ENCODE measurements around the gene SLC38A6.

The SLC38A6 gene

DNA sequence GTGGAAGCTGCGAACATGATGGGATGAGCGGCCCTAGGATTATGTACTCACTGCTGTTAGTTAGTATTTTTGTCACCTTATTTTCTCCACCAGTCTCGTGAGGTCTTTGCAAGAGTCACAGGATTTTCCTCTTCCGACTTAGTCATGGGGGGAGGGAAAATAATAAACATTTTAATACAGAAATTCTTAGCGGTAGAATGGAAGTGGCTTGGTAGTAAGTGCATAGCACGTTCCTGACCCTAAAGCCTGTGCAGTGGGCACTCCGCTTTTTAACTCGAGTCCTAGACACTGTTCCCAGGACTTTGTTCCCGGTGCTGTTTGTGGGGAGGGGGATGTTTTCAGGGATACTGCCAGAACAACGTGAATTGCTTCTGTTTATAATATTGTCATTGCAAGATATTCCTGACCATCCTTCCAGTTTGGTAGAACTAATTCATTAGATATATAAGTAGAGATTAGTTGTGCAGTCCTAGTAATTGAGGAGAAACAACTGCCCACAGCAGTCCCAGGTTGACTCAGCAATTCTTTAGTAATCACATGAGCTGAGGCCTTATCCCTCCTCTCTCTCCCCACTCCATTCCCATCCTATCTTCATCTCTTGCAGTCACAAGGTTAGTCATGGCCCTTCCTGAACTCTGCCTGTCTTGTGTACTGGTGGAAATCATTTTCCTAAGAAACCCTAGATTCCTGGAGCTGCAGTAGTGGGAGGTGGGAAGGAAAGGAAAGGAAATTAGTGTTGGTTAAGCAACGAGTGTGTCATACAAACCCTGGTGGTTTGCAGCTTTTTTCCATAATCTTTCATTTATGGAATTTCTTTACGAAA lies 799 bp downstream of the SLC38A6 start:
- no peak for DNase-seq

DNA sequence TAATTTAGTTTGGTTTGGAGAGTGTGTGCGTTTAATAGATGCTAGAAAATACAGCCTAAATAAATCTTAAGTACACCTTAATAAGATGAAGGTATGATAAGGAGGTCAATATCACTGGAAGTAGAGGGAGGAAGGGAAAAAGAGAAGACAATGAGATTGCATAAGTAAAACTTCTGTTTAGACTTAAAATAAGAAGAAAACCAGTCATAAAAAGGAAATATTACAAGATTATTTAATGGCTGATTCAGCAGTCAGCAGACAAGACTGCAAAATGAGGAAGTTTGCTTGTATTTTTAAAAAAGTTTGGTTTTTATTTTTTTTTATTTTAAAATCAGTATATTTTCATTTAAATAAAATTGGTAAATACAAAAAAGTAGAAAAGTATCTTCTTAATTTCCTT lies 3.2 kb downstream of the SLC38A6 start:
- no peak for DNase-seq

DNA sequence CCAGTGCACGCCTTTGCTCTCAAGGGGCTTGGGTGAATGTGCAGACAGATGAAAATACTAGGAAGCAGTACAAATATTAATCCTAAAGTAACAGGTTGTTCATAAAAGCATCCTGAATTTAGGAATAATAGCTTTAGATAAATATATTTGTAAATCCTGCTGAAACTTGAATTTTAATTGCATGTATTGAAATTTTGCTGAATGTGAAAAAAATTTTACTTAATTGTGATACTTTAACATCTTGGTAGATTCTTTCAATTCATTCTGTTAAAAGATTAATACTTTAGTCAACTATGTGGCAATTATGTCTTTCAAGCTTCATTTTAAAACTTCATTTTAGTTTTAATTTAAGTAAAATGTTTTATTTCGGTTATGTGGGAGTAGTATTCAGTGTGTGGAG lies 5.5 kb downstream of the SLC38A6 start:
- no peak for DNase-seq

DNA sequence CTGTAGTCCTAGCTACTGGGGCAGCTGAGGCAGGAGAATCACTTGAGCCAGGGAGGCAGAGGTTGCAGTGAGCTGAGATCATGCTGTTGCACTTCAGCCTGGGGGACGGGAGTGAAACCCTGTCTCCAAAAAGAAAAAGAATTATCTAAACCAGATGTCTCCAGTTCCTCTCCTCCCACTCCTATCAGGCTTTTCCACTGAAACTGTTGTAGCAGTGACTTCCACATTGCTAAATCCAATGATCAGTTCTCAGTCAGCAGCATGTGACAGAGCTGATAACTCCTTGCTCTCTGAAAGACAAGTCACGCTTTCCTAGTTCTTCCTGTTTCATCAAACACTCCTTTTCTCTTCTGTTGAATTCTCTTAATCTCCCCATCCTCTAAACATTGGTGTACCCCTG lies 8.6 kb downstream of the SLC38A6 start:
- no peak for DNase-seq

DNA sequence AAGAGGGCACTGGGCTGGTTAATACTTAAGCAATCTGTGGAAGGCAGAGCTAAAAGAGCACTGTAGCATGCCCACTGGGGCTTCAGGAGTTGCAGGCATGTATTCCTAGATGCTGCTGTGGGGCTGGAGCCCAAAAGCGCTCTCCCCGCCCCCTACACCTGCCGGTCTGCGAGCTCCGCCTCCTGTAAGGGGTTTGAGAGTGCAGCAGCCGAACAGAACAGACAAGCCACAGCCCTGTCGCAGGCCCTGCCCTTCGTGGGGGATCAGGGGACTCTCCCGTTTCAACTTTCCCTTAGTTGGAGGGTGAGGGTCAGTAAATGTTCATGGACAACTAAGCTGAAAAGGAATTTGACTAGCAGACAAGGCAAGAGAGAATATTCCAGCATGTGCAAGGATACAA lies 17.6 kb downstream of the SLC38A6 start:
- no peak for DNase-seq

DNA sequence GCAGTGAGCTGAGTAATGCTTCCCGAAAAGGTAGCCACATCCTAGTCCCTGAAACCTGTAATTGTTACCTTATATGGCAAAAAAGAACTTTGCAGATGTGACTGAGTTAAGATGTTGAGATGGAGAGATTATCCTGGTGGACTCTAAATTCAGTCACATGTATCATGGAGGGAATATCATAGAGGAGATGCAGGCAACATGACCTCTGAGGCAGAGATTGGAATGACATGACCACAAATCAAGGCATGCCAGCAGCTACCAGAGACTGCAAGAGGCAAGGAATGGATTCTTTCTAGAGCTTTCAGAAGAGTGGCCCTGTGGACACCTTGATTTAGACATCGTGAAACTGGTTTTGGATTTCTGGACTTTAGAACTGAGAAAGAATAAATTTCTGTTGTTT lies 18.5 kb downstream of the SLC38A6 start:
- DNase-seq: no peak

DNA sequence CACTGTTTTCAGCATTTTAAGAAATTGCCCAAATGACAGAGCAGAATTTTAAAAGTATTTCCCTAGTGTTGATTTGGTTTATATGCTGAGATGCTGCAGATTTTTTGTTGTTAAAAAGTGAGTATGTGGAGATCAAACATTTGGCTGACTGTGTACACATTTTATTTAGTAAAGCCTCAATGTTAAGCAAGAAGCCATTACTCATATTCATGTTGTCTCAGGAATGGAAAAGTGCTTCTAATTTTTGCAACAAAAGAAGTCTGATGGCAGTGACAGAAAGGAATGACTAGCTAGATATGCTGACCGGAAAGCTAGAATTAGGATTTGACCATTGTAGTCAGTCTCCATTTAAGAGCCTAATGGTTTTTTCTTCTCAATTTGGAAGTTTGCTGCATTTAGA lies 22.5 kb downstream of the SLC38A6 start:
- DNase-seq: no peak

DNA sequence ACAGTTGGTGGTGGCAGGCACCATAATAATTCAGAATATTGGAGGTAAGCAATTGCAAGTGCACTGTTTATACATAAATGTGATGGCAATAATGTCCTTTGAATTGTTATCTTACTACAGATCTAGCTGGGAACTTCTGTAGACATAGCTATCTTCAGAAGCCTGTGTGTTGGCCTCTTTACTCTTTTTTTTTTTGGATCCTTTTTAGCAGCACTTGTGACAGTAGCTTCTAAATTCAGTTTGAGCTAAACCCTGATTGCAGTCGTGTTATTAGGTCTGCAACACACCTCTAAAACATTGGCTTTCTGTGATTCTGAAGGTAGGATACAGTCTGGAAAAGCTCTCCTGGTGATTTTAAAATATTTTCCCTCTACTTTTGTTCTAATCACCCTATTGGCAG lies 38.5 kb downstream of the SLC38A6 start:
- no peak for DNase-seq

DNA sequence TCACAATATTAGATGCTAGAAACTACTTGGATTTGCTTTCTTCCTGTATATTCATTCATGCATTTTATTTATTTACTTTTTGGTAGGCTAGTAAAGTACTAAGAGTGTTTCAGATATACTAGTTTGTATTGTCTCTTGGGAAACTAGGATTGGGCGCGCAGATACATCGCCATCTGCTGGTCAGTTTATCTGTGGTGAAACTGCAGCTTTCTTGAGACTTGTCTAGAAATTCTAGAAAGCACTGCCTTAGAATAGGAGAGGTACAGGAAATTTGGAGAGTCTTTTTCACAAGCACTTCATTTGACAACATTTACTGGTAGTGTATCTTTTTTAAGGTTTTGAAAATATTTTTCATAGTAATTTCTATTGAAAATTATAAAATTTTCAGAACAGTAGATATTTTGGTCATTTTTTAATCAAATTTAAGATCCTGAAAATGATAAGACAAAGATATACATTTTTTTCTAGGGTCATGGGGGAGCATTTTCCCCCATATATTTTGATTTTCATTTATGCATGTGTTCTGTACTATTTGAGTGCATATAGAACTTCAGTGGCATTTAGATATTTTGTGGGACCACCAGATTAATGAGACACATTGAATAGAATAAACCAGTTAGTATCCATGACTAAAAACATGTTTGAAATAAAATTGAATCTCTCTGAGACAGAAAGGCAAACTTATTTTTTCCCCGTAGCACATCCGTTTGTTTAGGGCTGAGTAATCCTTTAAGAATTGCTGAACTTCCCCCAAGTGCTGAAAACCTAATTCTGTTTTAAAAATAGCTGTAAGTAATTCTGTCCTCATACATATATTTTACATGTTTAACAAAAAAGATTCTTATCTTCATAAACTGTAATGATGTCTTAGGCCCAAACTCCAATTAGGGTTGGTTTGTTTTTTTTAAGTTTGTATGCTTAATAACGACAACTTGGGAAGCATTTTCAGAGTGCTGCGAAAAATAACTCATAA lies 44.5 kb downstream of the SLC38A6 start:
- peak; percentile 43 for DNase-seq

DNA sequence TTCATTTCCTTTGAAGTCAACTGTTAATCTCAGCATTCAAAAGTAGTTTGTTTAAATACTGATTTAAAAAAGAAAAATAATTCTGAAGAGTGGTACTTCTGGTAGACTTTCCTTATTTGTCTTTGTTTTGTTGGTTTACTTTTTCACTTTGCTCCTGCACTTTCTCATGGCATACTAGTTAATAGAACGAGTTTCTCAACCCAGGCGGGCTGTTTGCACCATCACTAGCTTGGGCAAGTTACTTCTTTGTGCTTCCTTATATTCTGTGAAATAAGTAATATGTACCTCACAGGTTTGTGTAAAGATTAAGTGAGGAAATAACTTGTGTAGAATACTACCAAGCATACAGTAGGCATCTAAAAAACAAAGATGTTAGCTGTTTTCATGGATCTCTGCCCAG lies 45.5 kb downstream of the SLC38A6 start:
- DNase-seq: no peak

DNA sequence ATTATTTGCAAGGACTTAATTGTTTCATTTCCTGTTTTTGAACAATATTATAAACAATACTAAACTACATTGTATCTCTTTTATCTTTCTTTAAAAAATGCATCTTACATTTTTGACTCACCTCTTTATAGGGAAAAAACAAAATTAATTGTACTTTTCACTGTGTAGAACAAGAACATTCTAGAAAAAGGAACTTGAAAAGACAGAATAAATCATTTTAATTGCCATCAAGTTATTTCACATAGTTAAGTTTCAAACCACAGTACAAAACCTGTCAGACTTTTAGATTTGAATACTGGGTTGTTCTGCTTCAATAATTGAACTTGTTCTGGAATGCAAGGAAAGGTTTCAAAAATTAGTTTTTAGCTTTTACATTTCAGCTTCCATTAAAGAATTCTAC lies 50.0 kb downstream of the SLC38A6 start:
- no peak for DNase-seq

DNA sequence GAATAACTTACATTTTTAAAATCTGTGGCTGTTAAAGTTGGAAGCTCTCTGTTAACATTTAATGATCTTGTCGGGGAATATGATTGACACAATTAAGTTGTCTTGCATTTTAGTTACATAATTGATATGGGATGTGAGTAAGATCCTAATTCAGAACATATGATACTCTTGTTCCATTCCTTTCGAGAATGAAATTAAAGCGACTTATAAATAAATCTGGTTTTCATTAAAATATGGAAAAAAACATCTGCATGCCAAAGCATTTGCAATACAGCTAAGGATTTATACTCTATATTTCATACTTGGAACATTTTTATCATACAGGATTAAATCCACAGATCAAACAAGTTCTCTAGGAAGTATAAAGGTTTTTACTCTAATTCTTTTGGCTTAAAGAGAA lies 52.0 kb downstream of the SLC38A6 start:
- no peak for DNase-seq

DNA sequence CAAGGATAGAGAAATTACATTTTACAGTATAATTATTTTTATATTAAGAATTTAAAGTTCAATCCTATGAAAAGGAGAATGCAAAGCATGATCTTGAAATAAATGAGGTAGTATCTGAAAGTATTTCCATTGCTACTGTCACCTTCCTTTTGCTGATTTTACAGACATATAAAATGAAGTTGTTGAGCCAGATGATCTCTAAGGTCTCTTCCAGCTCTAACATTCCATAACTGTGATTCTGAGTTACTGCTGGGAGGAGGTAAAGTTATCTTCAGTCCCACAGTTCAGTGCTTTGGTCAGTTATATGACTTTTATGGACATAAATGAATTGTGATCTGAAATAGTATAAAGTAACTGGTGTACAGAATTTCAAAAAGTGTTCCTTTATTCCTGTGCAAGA lies 52.8 kb downstream of the SLC38A6 start:
- DNase-seq: no peak

DNA sequence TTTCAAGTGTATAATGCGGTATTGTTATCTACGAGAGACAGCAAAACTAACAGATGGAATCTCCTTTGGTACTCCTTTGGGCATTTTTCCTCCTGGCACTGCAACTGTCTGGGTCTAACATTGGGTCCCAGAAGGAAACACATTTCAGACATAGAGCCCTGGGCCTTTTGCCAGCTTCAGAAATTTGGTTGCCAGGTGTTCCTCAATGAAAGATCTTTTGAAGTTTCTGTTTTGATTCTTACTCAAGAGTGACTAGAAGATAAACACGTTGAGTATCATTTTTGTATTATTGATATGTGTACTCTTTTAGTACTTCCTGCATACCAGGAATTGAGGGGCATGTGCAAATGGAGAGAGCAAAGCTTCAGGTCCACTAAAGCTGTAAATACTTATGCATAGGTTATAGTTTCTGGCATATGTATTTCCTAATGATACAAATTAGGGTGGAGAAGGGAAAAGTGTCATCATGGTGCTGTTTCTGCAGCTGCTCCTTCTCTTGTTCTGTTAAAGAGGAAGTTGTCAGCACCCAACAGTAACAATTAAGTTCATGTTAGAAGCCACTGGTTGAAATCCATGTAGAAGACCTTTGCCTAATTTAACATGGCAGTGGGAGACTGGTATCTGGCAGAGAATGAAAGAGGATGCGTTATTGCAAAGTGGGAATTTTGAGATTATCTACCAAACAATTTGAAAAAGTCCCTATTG lies 53.5 kb downstream of the SLC38A6 start:
- no peak for DNase-seq

DNA sequence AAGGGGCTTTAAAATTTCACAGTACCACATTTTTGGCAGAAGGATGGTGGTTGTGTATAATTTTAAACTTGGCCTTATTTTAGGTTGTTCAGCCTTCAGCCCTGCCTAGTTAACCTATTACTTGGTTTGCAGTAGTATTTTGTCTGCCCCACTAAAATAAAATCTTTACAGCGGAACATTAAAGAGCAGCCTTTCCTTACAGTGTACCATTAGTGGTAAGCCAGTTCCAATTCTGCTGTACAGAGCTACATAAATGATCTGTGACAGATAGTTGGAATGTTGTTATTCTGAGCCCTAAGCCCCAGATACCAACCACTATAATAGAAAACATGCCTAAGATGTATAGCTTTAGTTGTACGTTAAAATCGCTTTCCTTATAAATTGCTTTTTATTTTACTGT lies 56.2 kb downstream of the SLC38A6 start:
- DNase-seq: no peak

DNA sequence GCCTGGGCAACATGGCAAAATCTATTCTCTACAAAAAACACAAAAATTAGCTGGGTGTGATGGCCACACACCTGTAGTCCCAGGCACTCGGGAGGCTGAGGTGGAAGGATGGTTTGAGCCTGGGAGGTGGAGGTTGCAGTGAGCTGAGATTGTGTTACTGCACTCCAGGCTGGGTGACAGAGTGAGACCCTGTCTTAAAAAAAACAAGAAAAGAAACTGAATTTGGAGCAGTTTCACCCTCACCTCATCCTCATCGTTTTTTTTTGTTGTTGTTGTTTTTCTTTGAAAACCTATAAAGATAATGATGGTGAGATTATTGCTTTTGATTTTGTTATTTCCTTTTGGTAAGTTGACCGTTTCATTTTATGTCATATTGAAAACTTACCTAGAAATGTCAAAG lies 60.7 kb downstream of the SLC38A6 start:
- no peak for DNase-seq

DNA sequence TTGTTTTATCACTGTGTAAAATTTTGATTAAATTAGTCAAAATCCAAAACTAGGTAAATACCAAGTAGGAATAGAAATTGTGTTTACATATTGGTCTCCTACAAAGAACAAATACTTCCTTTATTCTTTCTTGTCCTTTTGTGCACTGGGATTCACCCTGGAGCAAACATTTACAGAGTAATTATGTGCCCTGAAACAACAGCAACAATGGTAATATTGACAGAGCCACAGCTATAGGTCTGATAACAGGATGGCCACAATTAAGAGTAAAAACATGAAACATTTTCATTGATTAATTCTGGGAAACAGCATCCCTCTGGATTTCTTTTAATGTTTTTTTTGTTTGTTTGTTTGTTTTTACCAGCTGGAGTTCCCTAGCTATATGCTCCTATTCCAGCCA lies 61.2 kb downstream of the SLC38A6 start:
- no peak for DNase-seq

DNA sequence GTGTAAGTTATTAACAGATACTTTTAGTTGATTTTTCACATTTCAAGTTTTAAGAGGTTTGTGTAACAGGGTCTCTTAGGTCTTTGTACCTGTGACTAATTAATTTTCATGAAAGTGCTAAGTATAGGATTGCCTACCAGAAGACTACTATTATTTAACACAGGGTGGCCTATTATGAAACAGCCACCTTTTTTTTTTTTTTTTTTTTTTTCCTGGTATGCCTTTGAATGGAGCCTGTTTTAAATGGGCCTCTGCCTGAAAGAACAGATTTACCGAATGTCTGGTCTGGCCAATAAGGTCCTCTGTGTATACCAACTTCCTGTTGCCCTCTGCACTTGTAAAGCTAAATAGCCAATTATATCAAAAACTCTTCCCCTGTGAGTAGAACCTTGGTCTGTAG lies 62.5 kb downstream of the SLC38A6 start:
- DNase-seq: no peak

DNA sequence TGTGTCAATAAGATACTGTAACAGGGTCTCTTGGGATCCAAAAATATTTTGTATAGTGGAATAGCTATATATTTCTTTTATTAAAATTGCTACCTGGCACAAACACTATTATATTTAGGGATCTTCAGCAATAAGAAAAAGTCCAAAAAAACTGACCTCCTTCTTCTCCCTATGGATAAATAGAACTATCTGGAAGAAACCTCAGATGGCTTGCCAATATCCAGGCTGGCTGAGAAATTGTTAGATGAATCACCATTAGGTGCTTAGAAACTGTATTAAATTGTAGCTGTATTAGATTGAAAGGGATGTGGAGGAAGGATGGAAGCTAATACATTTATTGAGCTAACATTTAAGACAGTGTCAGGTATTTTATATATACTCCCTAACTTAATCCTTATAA lies 66.0 kb downstream of the SLC38A6 start:
- DNase-seq: no peak

DNA sequence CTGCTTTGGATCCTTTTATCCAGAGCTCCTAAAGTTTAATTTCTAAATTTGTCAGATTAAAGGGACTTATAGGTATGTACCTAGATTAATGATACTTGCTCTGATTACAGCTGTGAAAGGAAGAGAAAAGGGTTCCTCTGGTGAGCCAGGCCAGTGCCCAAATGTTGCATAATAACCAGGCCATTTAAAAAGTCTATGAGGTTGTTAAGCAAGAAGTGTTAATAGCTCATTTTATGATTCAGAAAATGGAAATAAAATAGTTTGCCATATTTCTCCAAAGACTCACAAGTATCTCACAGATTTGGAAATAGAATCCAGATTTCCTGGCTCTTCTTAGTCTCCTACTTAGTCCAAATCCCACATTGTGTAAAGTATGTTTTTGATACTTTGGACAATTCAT lies 67.6 kb downstream of the SLC38A6 start:
- no peak for DNase-seq

DNA sequence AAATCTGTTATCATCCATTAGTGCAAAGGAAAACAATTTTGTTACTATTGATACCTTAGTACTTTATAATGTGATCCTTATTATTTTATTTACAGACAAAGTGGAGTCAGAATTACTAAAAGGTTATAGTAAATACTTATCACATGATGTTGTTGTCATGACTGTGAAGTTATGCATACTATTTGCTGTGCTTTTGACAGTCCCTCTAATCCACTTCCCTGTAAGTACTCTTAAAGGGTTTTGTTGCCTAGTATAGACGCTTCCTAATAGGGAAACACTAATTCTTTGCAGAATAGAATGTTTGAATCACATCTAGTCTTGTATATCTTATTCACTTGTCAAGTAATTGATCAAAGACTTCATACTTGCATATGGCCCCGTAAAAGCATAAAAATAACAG lies 69.4 kb downstream of the SLC38A6 start:
- DNase-seq: no peak

DNA sequence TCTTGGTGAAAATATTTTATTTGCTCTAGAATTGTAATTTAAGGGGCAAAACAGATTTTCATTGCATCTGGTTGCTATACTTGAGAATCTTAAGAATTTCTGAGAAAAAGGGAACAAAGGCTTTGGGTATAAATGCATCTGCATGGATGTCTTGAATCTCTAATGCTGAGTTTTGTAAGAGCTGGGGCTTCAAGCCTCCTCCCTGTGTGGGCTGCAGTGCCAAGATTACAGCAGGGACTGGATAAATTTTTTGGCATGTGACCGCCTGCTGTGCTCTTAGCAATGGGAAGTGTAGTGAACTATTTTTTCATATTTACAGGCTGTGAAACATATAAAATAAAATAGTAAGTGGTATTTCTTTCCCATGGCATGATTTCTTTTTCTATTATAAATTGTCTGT lies 70.0 kb downstream of the SLC38A6 start:
- DNase-seq: no peak

DNA sequence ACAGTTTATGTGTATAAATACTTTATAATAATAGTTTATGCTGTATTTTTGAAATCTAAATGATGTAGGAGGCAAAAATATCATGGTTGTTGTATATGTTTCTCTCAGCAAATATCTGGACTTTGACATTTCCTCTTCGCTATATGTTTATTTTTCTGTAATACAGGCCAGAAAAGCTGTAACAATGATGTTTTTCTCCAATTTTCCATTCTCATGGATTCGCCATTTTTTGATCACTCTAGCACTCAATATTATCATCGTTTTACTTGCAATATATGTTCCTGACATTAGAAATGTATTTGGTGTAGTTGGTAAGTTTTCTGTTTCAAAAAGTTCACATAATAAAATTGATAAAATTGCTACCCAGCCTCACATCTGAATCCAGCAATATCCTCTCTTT lies 70.6 kb downstream of the SLC38A6 start:
- DNase-seq: no peak

DNA sequence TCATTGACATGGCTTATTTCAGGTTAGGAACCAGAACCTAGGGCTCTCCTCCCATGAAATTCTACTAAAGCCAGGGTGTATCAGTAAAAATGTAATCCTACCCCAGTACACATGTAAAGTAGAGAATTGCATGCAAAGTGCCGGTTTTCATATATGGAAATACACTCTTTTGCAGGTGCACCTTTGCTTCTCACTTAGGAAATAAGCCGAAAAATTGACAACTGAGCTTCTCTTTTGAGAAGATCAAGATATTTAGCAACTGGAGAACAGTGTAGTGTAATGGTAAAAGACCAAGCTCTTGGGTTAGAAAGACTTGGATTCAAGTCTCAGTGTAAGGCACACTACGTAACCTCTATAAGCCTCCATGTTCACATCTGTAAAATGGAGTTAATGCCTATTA lies 82.4 kb downstream of the SLC38A6 start:
- DNase-seq: no peak

Measured in CD4-positive, alpha-beta T cell treated with Interleukin-15 for 1 hour (primary cell).